Neuronal stem cell (in vitro differentiated cells): ENCODE measurements around the gene POU2AF3.
A peak's percentile ranks its signal among the peaks of the same experiment; 100 is the strongest.

Source experiments
- DNase-seq: peaks from one replicate; pipeline ENCODE4 v3.0.0-alpha.2; 2013; ENCODE audit warnings: low spot score
- H2AFZ ChIP-seq: one replicate; pipeline ENCODE4 v1.6.1; 2013; ENCODE audit warnings: mild to moderate bottlenecking, low read length, inconsistent platforms
- H2AK5ac ChIP-seq: 2 replicates; pipeline ENCODE4 v1.6.1; 2013; ENCODE audit warnings: low read depth, mild to moderate bottlenecking, inconsistent platforms, low read length, moderate library complexity, mixed read lengths
- H2BK120ac ChIP-seq: 2 replicates; pipeline ENCODE4 v1.6.1; 2013; ENCODE audit warnings: low read depth, mild to moderate bottlenecking, inconsistent platforms, low read length, moderate library complexity, mixed read lengths
- H2BK12ac ChIP-seq: one replicate; pipeline ENCODE4 v1.6.1; 2013; ENCODE audit warnings: low read length, inconsistent platforms
- H2BK15ac ChIP-seq: 2 replicates; pipeline ENCODE4 v1.6.1; 2013; ENCODE audit warnings: mild to moderate bottlenecking, low read length, inconsistent platforms, mixed read lengths
- H2BK5ac ChIP-seq: one replicate; pipeline ENCODE4 v1.6.1; 2013; ENCODE audit warnings: inconsistent platforms, mild to moderate bottlenecking, low read length, moderate library complexity
- H3K14ac ChIP-seq: one replicate; pipeline ENCODE4 v1.6.1; 2013; ENCODE audit warnings: low read length, inconsistent platforms
- H3K18ac ChIP-seq: 2 replicates; pipeline ENCODE4 v1.6.1; 2013; ENCODE audit warnings: low read length, inconsistent platforms
- H3K23ac ChIP-seq: 2 replicates; pipeline ENCODE4 v1.6.1; 2013; ENCODE audit warnings: low read depth, mild to moderate bottlenecking, mixed read lengths, low read length, inconsistent platforms; ENCODE audit not compliant: poor library complexity
- H3K27ac ChIP-seq: replicated peaks from 3 replicates; pipeline ENCODE4 v1.5.1; 2013; ENCODE audit warnings: low read length, inconsistent platforms
- H3K27me3 ChIP-seq, 3 experiments: 2 replicates each; pipeline ENCODE4 v1.6.1; 2013; ENCODE audit warnings: low read length in 3 of 3, mild to moderate bottlenecking in 2 of 3, inconsistent platforms in 1 of 3, low read depth in 1 of 3, mixed read lengths in 1 of 3, moderate library complexity in 1 of 3; ENCODE audit not compliant: control insufficient read depth in 3 of 3, insufficient read depth in 3 of 3
- H3K36me3 ChIP-seq, 2 donors: replicated peaks in 1 of 2; 2 replicates each; pipeline ENCODE4 v1.6.1; 2013; ENCODE audit warnings: low read length in 2 of 2; ENCODE audit not compliant: control insufficient read depth in 2 of 2, insufficient read depth in 2 of 2
- H3K4ac ChIP-seq: 2 replicates; pipeline ENCODE4 v1.6.1; 2013; ENCODE audit warnings: inconsistent platforms, mild to moderate bottlenecking, low read length, moderate library complexity
- H3K4me1 ChIP-seq, 2 donors: 1 replicate in 1 of 2; 2 replicates in 1 of 2; pipeline ENCODE4 v1.6.1; 2013; ENCODE audit warnings: low read length in 2 of 2, low read depth in 1 of 2; ENCODE audit not compliant: control insufficient read depth in 2 of 2, insufficient read depth in 1 of 2
- H3K4me2 ChIP-seq: one replicate; pipeline ENCODE4 v1.6.1; 2013; ENCODE audit warnings: mild to moderate bottlenecking, low read length, inconsistent platforms; ENCODE audit not compliant: insufficient read depth, poor library complexity, severe bottlenecking
- H3K4me3 ChIP-seq, 2 donors: 2 replicates each; pipeline ENCODE4 v1.5.1; 2013; ENCODE audit warnings: low read length in 2 of 2, mild to moderate bottlenecking in 2 of 2, inconsistent platforms in 1 of 2, moderate library complexity in 1 of 2
- H3K79me1 ChIP-seq: one replicate; pipeline ENCODE4 v1.6.1; 2013; ENCODE audit warnings: low read depth, mild to moderate bottlenecking, inconsistent platforms, low read length, moderate library complexity
- H3K9ac ChIP-seq: one replicate; pipeline ENCODE4 v1.6.1; 2013; ENCODE audit warnings: mild to moderate bottlenecking, low read depth, low read length, inconsistent platforms; ENCODE audit not compliant: poor library complexity
- H3K9me3 ChIP-seq, 2 donors: replicated peaks in 1 of 2; 2 replicates each; pipeline versions ENCODE3 to v1.6.1; 2013; ENCODE audit warnings: low read length in 2 of 2, mild to moderate bottlenecking in 2 of 2, inconsistent platforms in 1 of 2, low read depth in 1 of 2, mixed read lengths in 1 of 2, moderate library complexity in 1 of 2; ENCODE audit not compliant: control insufficient read depth in 2 of 2, insufficient read depth in 1 of 2
- H4K8ac ChIP-seq: one replicate; pipeline ENCODE4 v1.6.1; 2013; ENCODE audit warnings: low read depth, mild to moderate bottlenecking, inconsistent platforms, low read length, moderate library complexity
- H4K91ac ChIP-seq: one replicate; pipeline ENCODE4 v1.6.1; 2013; ENCODE audit warnings: low read length, low read depth, mild to moderate bottlenecking, inconsistent platforms; ENCODE audit not compliant: poor library complexity
- WGBS, 2 donors: extraction: QIAGEN DNeasy Blood & Tissue Kit; methylation state at CpG; one replicate each; pipeline ENCODE4 v1.1.7; 2013; ENCODE audit warnings: missing lambda C conversion rate in 2 of 2, mixed read lengths in 1 of 2; ENCODE audit not compliant: insufficient read length in 2 of 2, insufficient replicate concordance in 1 of 2; ENCODE audit errors: extremely low coverage in 2 of 2; 5-methylcytosine and 5-hydroxymethylcytosine counted together

POU2AF3 gene

GRCh38 chr11:111307472-111308108, 9.2 kb downstream of the POU2AF3 start:
- WGBS, 2 donors, result no CpG with 5 or more reads among the region's 3 CpGs
- Histone ChIP-seq H3K14ac (no peak overlapping the region), H2BK15ac (no peak overlapping the region), H4K8ac (no peak overlapping the region), H3K4me2 (no peak overlapping the region), H2AK5ac (no peak overlapping the region), H2AFZ (no peak overlapping the region), H2BK120ac (no peak overlapping the region), H2BK5ac (no peak overlapping the region), H4K91ac (no peak overlapping the region), H3K27ac (no peak overlapping the region), H2BK12ac (no peak overlapping the region), H3K9ac (no peak overlapping the region), H3K36me3 (no peaks in the 10 kb centered on the region), H3K4ac (no peak overlapping the region), H3K27me3 (peaks cover 0 to 18% (median 0%) of the 10 kb centered on the region in 3 experiments), H3K4me1 (no peaks in the 10 kb centered on the region), H3K4me3 (no peak overlapping the region), H3K9me3 (no peaks in the 10 kb centered on the region), H3K79me1 (no peaks in the 10 kb centered on the region), H3K18ac (no peak overlapping the region), H3K23ac (no peak overlapping the region)
- no peak for DNase-seq

GRCh38 chr11:111308140-111308539, 9.8 kb downstream of the POU2AF3 start:
- no peak for DNase-seq
- Histone ChIP-seq H3K4me2 (no peak overlapping the region), H2AK5ac (no peak overlapping the region), H3K14ac (no peak overlapping the region), H3K4me3 (peak overlapping the region in 1 of 2 donors; percentile 60), H3K27me3 (peaks cover 0 to 13% (median 0%) of the 10 kb centered on the region in 3 experiments), H3K36me3 (no peaks in the 10 kb centered on the region), H3K79me1 (no peaks in the 10 kb centered on the region), H3K9ac (no peak overlapping the region), H3K4me1 (no peaks in the 10 kb centered on the region), H2AFZ (no peak overlapping the region), H2BK5ac (no peak overlapping the region), H3K23ac (no peak overlapping the region), H3K27ac (no peak overlapping the region), H3K9me3 (no peaks in the 10 kb centered on the region), H4K91ac (no peak overlapping the region), H2BK12ac (no peak overlapping the region), H3K18ac (peak overlapping the region; percentile 55), H2BK120ac (no peak overlapping the region), H3K4ac (no peak overlapping the region), H2BK15ac (no peak overlapping the region), H4K8ac (no peak overlapping the region)
- WGBS, 2 donors, result no CpG with 5 or more reads among the region's 7 CpGs

GRCh38 chr11:111309215-111309915, 11.0 kb downstream of the POU2AF3 start:
- no peak overlapping the region for H2BK15ac ChIP-seq
- no peak overlapping the region for H2AFZ ChIP-seq
- no peaks in the 10 kb centered on the region for H3K36me3 ChIP-seq
- no peak overlapping the region for H3K23ac ChIP-seq
- no peak overlapping the region for H3K4me2 ChIP-seq
- H2BK5ac ChIP-seq, result no peak overlapping the region
- WGBS, 2 donors, result no CpG with 5 or more reads among the region's 5 CpGs
- H2BK12ac ChIP-seq, result no peak overlapping the region
- H3K14ac ChIP-seq, result no peak overlapping the region
- no peaks in the 10 kb centered on the region for H3K79me1 ChIP-seq
- H3K18ac ChIP-seq, result no peak overlapping the region
- H3K4me3 ChIP-seq, result no peak overlapping the region
- no peak for DNase-seq
- no peak overlapping the region for H4K91ac ChIP-seq
- no peak overlapping the region for H3K4ac ChIP-seq
- no peak overlapping the region for H4K8ac ChIP-seq
- no peak overlapping the region for H2AK5ac ChIP-seq
- H3K27me3 ChIP-seq, result peaks cover 0 to 8% (median 0%) of the 10 kb centered on the region in 3 experiments
- no peak overlapping the region for H2BK120ac ChIP-seq
- no peak overlapping the region for H3K27ac ChIP-seq
- H3K9me3 ChIP-seq, result no peaks in the 10 kb centered on the region
- H3K9ac ChIP-seq, result no peak overlapping the region
- H3K4me1 ChIP-seq, result no peaks in the 10 kb centered on the region

GRCh38 chr11:111310088-111310487, 11.7 kb downstream of the POU2AF3 start:
- Histone ChIP-seq H3K18ac (no peak overlapping the region), H3K4ac (no peak overlapping the region), H3K4me3 (no peak overlapping the region), H2BK5ac (no peak overlapping the region), H3K14ac (no peak overlapping the region), H4K91ac (no peak overlapping the region), H3K9ac (no peak overlapping the region), H2BK15ac (no peak overlapping the region), H3K27ac (no peak overlapping the region), H3K4me2 (no peak overlapping the region), H3K27me3 (peaks cover 0 to 4% (median 0%) of the 10 kb centered on the region in 3 experiments), H3K23ac (no peak overlapping the region), H2AFZ (no peak overlapping the region), H3K36me3 (no peaks in the 10 kb centered on the region), H3K9me3 (no peaks in the 10 kb centered on the region), H2BK12ac (no peak overlapping the region), H2BK120ac (no peak overlapping the region), H2AK5ac (no peak overlapping the region), H3K4me1 (no peaks in the 10 kb centered on the region), H3K79me1 (no peaks in the 10 kb centered on the region), H4K8ac (no peak overlapping the region)
- no peak for DNase-seq
- WGBS, 2 donors, result no CpG with 5 or more reads among the region's 3 CpGs
